ENCODE results near the gene STRA6. TPM values are rescaled to one million over a fixed set of nuclear protein-coding genes. Genes with fewer than 3 reads are reported as not detected.

The STRA6 gene
- total and polyA plus RNA-seq, 2 of the 8 experiments (the other 6 are each of a cell fraction or from before 2014, with no cell fraction given), result 9.3 to 14.5 TPM

GRCh38 chr15:74231475-74231874 is 28.9 kb upstream of the STRA6 start (continued):
- TF ChIP-seq TEAD4 (IDR thresholded peaks at IDR 0.05; ENCODE audit: low read depth, low read length), result no peak
- no peak for TF ChIP-seq E2F6 (IDR thresholded peaks at IDR 0.05)
- TF ChIP-seq SIX5 (IDR thresholded peaks at IDR 0.05; ENCODE audit: low read depth, low read length), result no peak
- no peak for TF ChIP-seq JUN (IDR thresholded peaks at IDR 0.05; ENCODE audit: low read depth, low read length)
- no peak for TF ChIP-seq SIN3A (conservative IDR thresholded peaks at IDR 0.05 in 1 of 2, IDR thresholded peaks at IDR 0.05 in 1 of 2; ENCODE audit: low read depth in 1 of 2, low read length in 2 of 2)

Measured in H1 (cell line).